HG03159 (cell line): ENCODE measurements around the gene ZCRB1.
"Not testable (repeated sequence)": the region's sequence is repeated elsewhere in the genome, so short reads cannot be mapped to it uniquely, and the experiment has no call there.

Experiments
- ATAC-seq: cut with Tn5 transposase; IDR thresholded peaks from one replicate; pipeline ENCODE4 v1.9.1; 2021; ENCODE audit warnings: mild to moderate bottlenecking, moderate library complexity; ENCODE audit not compliant: unreplicated experiment

Gene ZCRB1

DNA sequence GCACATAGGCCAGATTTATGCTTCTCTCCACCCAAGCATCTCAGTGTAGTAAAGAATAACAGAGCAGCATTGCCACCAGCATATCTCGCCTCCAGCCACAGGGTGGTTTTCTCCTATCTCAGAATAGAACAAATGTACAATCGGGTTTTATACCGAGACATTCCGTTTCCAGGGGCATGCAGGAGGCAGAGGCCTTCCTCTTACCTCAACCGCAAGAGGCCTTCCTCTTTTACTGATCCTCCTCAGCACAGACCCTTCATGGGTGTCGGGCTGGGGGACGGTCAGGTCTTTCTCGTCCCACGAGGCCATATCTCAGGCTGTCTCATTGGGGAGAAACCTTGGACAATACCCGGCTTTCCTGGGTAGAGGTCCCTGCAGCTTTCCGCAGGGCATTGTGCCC lies 4.2 kb upstream of the ZCRB1 start:
- ATAC-seq, result not testable (repeated sequence)

DNA sequence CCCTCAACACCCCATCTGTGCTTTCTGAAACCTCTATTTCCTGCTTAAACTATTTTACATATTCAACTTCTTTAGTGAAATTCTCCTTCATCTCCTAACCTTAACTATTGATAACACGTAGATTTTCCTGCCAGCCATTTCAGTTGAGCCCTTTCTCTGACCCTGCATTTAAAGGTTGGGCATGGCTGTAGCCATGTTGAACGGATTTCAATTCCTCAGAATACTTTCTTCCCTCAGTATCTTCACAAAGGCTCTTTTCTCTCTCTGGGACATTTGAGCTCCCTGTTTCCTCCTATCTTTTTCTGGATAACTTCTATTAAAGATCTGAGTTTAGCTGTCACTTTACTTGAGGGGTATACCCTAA lies 1.3 kb upstream of the ZCRB1 start:
- no peak for ATAC-seq

DNA sequence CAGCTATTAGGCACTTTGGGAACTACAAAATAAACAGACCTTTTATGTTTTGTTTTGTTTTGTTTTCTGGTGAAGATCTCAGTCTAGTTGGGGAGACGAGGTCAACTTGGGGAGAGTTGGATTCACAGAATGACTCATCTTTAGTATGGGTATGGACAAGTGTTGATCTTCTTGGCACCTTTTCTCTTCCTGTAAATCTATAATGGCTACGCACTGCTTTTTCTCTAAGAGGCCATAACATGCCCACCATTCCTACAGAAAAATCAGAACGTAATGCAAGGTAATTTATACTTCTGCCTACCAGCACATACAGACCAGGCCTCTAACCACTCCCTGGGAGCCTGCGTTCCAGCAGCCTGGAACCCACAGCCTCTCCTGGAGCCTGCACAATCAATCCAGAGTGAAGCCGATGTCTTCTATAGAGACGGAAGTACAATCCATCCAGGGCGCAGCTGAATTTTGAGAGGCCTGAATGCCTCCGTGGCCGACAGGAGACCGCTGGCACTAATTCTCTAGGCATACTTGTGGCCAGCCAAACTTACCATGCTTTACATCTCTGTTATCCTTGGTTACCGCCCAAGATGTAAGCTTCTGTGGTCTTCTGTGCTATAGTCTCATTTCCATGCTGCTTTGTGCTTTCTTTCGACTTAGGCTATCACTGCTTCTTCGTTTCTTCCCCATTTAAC lies 790 bp upstream of the ZCRB1 start:
- ATAC-seq, result peak; percentile 20

DNA sequence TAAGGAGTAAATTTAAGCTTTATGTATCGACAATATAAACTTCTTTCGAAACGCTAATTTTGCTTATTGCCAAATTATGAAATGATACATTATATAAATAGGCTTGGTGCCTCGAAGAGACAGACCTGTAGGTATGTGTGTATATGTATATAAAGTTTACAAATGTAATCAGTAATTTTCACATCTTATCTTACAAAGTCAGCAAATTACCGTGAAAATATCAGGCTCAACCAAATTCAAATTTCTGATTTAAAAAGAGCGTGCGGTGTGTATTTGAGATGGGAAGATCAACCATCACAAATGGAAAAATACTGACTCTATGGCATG lies 605 bp downstream of the ZCRB1 start:
- ATAC-seq, result no peak

DNA sequence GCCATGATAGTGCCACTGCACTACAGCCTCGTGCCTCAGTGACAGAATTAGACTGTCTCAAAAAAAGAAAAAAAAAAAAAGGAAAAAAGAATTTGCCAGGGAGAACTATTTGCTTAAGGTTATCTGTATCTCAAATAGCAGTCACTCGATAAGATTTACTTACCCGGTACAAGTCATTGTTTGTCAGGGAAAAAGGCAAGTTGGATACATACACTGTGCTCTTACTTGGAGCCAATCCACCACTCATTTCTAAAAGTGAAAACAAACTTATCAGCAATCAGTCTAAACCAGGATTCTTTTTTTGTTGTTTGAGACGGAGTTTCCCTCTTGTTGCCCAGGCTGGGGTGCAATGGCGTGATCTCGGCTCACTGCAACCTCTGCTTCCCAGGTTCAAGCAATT lies 2.0 kb downstream of the ZCRB1 start:
- ATAC-seq, result no peak

DNA sequence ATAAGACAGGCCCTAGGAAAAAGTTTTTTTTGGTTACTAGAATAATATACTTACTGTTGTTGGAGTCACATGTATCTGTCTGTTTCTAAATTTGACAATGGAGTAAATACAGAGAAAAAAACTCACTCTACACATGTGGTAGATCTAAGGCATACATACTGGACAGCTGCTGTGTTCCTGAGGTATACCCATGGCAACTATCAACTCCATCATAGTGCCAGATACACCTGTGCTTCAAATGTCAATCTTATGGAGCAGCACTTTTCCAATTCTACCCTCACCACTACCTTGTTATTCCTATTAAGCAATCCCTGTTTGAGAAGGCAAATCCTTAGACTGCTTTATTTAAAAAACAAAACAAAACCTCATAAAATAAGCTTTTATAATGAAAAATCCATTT lies 3.3 kb downstream of the ZCRB1 start:
- no peak for ATAC-seq

DNA sequence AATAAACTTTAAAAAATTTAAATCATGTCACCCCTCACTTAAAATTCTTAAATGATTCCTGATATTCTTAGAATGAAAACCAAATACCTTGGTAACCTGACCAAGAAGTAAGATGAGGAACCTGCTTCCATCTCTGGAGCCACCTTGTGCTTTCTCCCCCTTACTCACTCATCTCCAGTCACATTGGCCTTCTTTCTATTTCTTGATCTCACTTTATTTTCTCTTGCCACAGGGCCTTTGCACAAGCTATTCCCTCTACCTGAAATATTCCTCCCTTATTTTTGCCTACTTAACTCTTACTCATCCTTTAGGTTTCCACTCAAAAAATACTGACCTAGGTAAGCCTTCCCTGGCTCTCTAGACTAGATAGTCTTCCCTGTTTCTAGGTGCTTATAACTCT lies 5.1 kb downstream of the ZCRB1 start:
- ATAC-seq, result no peak

DNA sequence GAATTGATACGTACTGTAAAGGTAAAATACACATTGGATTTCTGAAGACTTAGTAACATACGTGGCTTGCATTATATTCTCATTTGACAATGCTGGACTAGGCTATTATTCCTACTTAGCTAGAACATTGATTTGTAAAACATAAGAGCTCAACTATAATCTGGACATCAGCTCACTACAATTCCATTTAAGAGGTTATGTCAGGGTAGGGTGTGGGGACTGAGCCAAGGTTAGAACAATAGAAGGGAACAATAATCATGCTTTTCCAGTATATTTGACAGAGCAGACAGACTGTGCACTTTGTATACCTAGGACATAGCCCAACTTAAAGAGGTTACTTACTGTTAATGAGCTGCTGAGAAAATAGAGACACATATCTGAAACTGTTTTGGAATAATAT lies 10.8 kb downstream of the ZCRB1 start:
- ATAC-seq, result no peak

DNA sequence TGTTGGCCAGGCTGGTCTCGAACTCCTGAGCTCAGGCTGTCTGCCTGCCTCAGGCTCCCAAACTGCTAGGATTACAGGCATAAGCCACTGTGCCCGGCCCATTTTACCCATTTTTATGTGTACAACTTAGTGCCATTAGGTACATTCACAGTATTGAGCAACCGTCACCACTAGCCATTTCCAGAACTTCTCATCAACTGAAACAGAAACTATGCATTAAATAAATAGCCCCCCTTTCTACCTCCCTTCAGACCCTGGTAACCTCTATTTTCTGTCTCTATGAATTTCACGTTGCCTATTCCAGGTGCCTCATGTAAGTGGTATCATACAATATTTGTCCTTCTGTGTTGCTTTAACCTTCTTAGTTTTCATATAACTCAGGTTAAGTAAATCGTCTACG lies 15.9 kb downstream of the ZCRB1 start:
- ATAC-seq, result no peak

DNA sequence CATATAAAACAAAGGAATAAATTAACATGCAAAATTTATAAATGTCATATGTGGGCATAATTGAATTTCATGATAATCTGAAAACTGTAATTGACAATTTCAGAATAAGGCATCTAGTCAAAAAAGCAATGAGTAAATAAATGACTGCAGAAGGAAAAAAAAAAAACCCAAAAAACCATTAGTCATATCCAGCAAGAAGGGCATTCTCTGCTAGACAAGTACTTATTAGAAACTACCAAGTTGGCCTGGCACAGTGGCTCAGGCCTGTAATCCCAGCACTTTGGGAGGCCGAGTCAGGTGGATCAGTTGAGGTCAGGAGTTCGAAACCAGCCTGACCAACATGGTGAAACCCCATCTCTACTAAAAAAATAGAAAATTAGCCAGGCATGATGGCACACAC lies 17.5 kb downstream of the ZCRB1 start:
- no peak for ATAC-seq

DNA sequence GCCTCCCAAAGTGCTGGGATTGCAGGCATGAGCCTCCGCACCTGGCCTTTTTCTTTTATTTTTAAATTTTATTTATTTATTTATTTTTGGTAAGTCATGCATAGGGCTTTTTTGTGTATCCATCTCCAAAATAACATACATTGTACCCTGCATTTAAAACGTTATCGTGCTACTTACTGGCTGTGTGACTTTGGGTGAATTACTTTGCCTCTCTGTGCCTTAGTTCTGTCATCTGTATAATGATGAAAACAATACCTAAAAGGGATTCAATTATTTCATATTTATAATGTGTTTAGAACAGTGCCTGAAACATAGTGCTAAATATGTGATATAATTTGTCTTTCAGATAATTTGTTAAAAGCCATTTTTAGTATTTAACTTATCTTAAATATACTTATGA lies 19.6 kb downstream of the ZCRB1 start:
- ATAC-seq, result no peak

DNA sequence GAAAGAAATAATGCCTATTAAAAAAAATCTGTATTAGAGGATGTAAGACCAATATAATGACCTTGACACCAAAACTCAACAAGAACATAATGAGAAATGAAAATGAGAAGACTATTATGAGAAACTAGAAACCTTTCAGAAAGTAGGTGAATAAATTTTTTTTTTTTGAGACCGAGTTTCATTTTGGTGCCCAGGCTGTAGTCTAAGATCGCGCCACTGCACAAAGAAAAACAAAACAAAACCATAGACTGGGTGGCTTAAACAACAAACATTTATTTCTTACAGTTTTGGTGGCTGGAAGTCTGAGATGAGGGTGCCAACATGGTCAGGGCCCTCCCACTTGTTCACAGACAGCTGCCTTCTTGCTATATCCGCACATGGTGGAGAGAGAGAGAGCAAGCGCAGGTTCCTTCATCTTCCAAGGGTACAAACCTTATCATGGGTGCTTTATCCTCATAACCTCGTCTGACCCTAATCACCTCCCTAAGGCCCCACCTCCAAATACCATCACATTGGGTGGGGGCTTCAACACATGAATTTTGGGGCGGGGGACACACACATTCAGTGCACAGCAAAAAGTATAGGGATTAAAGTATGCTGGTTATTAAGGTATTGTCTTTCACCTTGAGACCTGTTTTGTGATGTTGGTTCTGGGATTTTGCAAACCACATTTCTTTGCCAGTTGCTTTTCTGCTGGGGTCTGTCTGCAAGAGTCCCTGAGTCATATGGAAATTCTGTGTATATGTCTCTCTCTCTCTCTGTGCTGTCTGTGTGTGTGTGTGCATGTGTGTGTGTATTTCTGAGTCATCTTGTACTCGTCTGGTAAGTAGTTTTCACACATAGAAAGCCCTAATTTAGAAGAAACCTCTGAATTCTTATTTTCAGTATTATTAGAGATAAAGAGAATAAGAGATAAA lies 26.2 kb downstream of the ZCRB1 start:
- ATAC-seq, result peak; percentile 81

DNA sequence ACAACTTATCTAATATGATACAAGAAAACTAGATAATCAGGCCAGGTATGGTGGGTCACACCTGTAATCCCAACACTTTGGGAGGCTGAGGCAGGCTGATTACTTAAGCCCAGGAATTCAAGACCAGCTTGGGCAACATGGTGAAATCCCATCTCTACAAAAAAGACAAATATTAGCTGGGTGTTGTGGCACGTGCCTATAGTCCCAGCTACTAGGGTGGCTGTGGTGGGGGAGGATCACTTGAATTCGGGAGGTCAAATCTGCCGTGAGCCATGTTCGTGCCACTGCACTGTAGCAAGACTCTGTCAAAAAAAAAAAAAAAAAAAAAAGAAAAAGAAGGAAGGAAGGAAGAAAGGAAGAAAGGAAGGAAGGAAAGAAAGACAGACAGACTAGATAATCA lies 27.0 kb downstream of the ZCRB1 start:
- no peak for ATAC-seq

DNA sequence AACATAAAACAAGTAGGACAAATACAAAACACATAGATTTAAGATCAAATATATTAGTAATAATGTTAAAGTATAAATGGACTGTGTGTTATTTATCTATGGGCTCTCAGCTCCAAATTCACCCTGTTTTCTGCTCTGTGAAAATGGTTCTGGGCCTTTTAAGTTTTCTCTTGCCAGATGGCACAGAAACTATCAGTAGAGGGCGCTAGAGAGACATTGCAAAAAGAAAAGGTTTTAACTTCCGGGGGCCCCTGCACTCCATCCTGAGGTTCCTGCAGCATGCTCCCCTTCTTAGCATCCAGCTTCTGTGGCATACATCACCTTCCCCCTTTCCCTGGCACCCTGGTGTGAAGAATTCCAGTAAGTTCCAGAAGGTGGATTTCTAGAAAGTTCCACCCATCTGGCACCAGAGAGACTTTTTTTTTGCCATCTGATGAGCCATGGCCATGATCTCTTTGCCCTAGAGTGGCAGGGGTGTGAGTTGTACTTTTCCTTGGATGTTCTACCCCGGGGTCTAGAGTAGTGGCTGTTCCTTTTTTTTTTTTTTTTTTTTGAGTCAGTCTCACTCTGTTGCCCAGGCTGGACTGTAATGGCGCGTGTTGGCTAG lies 29.3 kb downstream of the ZCRB1 start:
- no peak for ATAC-seq

DNA sequence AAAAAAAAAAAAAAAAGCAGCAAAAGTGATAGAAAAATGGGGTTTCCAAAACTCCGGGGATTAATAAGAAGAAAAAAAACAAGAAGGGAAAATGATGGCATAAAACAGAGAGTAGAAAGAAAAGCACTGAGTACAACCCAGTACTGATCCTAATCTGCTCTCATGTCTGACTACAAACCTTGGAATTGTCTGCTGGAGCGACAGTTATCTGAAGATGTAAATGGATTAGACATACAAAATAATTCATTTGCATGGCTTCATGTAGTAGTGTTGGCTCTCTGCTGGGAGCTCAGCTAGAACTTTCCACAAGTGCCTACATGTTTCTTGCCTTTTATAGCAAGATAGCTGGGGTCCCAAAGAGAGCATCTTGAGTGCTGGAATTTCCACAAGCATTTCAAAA lies 34.2 kb downstream of the ZCRB1 start:
- ATAC-seq, result no peak

DNA sequence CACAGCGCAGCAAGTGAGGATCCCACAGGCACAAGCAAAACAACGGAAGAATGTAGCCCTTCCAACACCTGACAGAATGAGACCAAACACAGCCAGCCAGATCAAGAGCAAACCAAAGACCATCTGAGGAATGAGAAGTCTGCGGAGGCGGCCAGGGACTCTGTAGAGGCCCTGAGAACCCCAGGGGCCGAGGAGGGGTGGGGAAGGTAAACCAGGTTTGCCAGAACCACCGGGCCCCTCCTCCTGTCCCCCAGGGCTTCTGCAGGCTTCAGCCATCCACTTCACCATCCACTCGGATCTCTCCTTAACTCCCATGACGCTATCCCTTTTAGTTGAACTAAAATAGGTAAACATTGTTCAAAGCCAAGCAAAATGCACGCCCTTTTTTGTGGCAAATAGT lies 37.4 kb downstream of the ZCRB1 start:
- no peak for ATAC-seq

DNA sequence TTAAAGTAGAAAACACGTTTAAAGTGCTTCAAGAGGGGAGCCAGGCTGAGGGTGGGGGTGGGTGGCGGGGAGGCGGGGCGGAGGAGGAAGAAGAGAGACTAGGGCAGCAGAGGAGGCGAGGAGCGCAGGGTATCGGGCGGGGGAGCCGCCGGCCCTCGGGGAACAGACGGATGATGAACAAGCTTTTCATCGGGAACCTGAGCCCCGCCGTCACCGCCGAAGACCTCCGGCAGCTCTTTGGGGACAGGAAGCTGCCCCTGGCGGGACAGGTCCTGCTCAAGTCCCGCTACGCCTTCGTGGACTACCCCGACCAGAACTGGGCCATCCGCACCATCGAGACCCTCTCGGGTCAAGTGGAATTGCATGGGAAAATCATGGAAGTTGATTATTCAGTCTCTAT lies 39.2 kb downstream of the ZCRB1 start:
- ATAC-seq, result no peak

DNA sequence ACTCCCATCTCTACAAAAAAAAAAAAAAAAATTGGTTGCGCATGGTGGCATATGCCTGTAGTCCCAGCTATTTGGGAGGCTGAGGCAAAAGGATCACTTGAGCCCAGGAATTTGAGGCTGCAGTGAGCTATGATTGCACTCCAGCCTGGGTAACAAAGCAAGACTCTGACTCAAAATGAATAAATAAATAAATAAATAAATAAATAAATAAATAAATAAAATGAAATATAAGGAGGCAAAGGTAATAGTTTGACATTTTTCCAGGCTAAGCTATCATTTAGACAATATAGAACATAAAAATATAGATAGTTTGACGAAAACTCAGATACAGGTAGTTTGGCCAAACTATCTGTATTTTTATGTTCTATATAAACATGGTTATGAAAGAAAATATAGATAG lies 40.5 kb downstream of the ZCRB1 start:
- ATAC-seq, result no peak

DNA sequence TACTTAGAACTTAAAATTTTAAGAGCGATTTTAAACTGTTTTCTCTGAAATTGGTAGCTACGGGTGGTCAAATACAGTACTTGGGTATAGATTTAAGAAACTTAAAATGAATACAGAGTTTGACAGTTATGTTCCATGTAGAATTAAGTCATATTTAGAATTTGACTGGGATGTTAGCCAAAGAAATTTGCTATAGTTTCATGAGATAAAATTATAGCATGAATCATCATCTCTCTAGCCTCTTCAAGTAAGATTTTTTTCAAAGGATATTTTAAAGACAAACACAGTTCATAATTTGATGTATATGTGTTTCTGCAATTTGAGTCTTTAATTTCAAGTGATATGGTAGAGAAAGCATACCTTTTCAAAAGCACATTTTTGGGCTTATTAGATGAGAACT lies 41.0 kb downstream of the ZCRB1 start:
- no peak for ATAC-seq

DNA sequence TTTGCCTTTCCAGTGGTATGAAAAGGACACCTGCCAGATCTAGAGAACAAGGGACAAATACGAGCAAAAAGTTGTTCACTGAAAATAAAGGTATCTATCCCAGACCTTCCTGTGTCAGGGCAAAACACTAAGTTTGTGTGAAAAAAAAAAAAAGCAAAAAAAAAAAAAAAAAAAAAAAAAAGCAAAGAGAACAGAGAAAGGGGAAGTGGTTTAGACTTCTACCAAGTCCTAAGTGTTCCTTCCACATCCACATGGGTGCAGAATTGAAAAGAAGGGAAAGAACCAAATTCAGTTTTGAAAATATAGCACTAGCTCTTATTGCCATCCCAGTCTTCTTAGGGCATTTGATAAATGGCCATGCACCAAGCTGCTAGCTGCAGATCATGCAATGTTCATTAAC lies 41.7 kb downstream of the ZCRB1 start:
- ATAC-seq, result no peak

DNA sequence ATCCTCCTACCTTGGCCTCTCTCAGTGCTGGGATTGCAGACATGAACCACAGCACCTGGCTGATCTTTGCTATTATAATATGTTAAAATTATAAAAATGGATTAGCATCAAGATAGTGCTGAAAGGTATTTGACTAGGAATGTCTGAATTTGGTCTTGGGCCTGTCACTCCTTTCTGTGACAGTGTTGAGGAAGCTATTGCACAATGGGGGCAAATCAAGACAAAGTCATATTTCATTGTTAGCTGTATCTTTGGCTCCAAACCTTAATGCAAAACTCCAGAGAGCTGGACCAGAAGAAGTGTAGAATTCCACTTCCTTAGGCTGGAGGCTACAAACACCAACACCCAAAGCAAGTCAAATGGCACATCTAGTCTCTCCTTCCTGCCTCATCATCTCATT lies 42.2 kb downstream of the ZCRB1 start:
- ATAC-seq, result no peak

DNA sequence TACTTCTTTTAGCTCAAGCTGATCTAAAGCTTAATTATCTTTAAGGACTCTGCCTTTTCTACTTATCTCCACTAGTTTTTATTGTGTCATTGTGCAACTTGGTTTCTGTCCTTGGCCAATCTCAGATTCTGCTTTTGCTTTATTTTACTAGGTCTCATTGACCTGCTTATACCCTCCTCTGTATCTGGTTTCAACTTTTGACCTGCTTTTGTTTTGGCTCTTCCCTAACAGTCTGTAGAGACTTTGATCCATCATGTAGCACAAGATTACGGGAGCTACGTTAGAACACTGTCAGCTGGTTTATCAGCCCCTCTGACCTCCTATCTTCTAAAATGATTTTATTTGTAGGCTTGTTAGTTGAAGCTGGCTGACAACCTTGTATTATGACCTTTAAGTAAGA lies 43.6 kb downstream of the ZCRB1 start:
- ATAC-seq, result no peak
